ENCODE results near the gene KLK6.

Gene KLK6

DNA sequence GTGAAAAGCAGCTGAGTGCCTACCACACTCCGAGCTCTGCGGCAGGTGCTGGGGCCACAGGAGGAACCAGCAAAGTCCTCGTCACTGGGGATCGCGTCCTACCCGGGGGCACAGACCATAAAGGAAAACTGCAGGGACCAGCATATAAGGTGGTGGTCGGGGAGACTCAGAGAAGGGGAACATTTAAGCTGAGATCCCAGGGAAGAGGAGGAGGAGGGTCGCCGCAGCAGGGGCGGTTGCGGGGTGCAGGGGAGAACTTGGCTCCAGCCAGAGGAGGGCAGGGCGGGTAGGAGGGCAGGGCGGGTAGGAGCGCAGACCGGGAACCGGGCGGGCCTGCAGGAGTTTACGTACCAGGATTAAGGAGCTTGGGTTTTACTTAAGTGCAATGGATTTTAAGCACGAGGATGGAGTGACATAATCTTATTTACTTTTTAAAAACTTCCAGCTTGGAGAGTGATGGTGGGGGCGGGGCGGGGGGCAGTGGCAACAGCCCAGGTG lies 57.2 kb downstream of the KLK6 start:
- DNase-seq (ENCODE audit: low read depth in 2 of 2, low spot score in 1 of 2), result no peak

DNA sequence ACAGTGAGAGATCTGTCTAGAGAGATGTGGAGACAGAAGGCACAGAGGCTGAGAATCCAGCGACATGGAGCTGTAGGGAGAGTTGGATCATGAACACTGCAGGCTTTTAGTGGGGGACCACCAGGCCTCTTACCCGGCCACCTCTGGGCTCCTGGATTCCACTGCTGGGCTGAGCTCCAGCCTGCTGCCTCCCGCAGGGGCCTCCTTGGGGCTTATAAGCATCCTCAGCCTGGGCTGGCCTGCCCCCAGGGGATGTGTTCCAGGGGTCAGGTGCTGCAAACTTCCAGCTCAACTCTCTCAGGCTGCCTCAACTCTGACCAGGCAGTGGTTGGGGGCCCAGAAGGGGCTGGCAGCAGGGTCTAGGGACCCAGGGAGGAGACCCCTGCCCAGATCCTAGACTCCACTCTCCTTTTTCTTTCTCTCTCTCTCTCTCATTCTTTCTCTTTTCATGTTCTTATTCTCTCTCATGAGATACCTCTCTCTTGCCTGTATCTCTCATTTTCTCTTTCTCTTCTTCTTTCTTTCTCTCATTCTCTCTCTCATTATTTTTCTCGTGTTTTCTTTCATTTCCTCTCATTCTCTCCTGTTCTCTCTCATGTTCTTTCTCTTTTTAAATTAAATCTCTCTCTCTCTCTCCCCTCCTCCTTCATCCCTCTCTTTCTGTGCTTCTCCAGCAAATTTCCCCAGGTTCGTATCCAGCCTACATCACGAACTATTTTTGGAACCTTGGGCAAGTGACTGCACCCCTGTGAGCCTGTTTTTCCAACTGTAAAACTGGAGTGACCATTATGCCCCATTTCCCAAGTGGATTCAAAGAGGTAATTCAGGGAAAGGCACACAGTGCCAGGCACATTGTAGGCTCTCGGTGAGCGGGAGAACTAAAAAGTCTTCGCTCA lies 57.9 kb downstream of the KLK6 start, which contains the start of gene KLK4:
KLK4 (minus strand) TSS at position 190 of the 896 bp plus-strand sequence. CDS start 657 bp downstream, outside the sequence.
- no peak for DNase-seq (ENCODE audit: low read depth in 2 of 2, low spot score in 1 of 2)

DNA sequence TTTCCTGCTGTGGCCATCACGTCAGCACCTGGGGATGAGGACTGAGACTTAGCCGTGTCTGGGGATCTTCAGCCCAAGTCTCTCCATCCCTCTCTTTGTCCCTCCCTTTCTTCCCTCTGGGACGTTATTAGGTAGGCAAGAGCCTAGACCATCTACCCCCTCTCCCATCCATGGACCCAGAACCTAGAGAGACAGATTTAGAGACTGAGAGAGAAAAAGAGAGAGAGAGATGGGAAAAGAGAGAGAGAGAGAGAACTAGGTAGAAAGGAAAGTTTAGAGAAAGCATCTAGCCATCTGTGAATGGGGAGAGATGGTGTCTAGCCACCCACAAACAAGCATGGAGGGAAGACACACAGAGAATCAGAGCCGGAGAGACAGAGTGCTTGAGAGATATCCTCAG lies 58.7 kb downstream of the KLK6 start:
- DNase-seq (ENCODE audit: low read depth in 2 of 2, low spot score in 1 of 2), result no peak

DNA sequence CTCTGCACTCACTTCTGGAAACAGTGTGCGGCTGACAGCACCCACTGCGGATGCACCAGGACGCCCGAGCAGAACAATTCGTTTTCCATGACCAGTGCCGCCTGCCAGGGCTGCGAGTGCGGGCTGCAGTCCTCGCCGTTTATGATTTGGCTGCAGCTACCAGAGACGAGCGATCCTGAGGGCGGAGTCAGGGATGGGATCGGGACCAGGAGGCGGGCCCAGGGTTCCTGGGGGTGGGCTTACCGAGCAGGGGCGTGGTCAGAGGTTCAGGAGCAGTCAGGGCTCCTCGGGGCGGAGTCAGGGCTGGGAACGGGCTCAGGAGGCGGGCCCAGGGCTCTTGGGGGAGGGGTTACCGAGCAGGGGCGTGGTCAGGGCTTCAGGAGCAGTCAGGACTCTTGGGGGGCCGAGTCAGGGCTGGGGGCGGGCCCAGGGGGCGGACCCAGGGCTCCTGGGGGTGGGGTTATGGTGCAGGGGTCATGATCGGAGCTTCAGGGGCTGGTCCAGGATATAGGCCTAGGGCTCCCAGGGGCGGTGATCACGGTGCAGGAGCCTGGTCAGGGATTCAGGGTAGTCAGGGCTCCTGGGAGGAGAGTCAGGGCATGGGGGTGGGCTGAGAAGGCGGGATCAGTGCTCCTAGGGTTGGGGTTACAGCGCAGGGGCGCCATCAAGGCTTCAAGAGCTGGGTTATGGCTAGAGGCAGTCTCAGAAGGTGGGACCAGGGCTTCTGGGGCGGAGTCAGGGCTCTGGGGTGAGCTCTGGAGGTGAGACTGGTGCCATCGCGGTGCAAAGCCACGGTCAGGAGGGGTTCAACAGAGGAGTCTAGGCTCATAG lies 59.9 kb downstream of the KLK6 start:
- DNase-seq (ENCODE audit: low read depth in 2 of 2, low spot score in 1 of 2), result no peak
